MG63 (cell line): ENCODE results near the gene GRB10. TPM values are rescaled to one million over a fixed set of nuclear protein-coding genes. Genes with fewer than 3 reads are reported as not detected.

ENCODE experiments used
- DNase-seq: peaks from one replicate; pipeline ENCODE4 v3.0.0-alpha.2; 2020
- H3K27me3 ChIP-seq: fragments of 250-450 bp; sonication (Bioruptor Pico); 2 replicates; pipeline ENCODE4 v1.5.1; 2020; ENCODE audit warnings: mild to moderate bottlenecking, moderate library complexity
- H3K36me3 ChIP-seq: fragments of 250-450 bp; sonication (Bioruptor Pico); 2 replicates; pipeline ENCODE4 v1.5.1; 2020; ENCODE audit warnings: mild to moderate bottlenecking, moderate library complexity
- H3K4me3 ChIP-seq: fragments of 250-450 bp; sonication (Bioruptor Pico); 2 replicates; pipeline ENCODE4 v1.5.1; 2020; ENCODE audit warnings: mild to moderate bottlenecking, moderate library complexity
- H3K9me3 ChIP-seq: fragments of 250-450 bp; sonication (Bioruptor Pico); 2 replicates; pipeline ENCODE4 v1.5.1; 2020; ENCODE audit warnings: mild to moderate bottlenecking, moderate library complexity
- total RNA-seq: library from RNA; depleted of rRNA; stranded (reverse); fragments of >200 nt; shearing (Covaris generic); gene quantifications from 2 replicates; pipeline ENCODE4 v1.2.3, GENCODE V29; 2014; ENCODE audit warnings: low replicate concordance

GRB10 gene
- total RNA-seq, 1 experiment from 2014 or later = 33.1 TPM

- no peak overlapping the region for H3K4me3 ChIP-seq
- DNase-seq = no peak
- no peaks in the 10 kb centered on the region for H3K36me3 ChIP-seq
- no peaks in the 10 kb centered on the region for H3K27me3 ChIP-seq
- no peaks in the 10 kb centered on the region; the same call in 1 of the 2 replicates for H3K9me3 ChIP-seq
Measured at GRCh38 chr7:50768485-50769474, 13.9 kb downstream of the GRB10 start.

- no peak for DNase-seq
- no peaks in the 10 kb centered on the region for H3K36me3 ChIP-seq
- H3K9me3 ChIP-seq = no peaks in the 10 kb centered on the region
- H3K4me3 ChIP-seq = no peak overlapping the region
- no peaks in the 10 kb centered on the region for H3K27me3 ChIP-seq
Measured at GRCh38 chr7:50766849-50767207, 15.9 kb downstream of the GRB10 start.

- Histone ChIP-seq H3K4me3 (no peak overlapping the region), H3K27me3 (no peaks in the 10 kb centered on the region), H3K36me3 (peaks cover 4% of the 10 kb centered on the region; the same call in 1 of the 2 replicates), H3K9me3 (no peaks in the 10 kb centered on the region)
- no peak for DNase-seq
Measured at GRCh38 chr7:50766106-50766848, 16.4 kb downstream of the GRB10 start.

- no peaks in the 10 kb centered on the region for H3K27me3 ChIP-seq
- no peak for DNase-seq
- H3K9me3 ChIP-seq = no peaks in the 10 kb centered on the region
- H3K4me3 ChIP-seq = no peak overlapping the region
- H3K36me3 ChIP-seq = peaks cover 5% of the 10 kb centered on the region; the same call in 1 of the 2 replicates
Measured at GRCh38 chr7:50762337-50762736, 20.4 kb downstream of the GRB10 start.

GRCh38 chr7:50761713-50762112, 21.0 kb downstream of the GRB10 start:
- no peak for DNase-seq
- Histone ChIP-seq H3K27me3 (no peaks in the 10 kb centered on the region), H3K9me3 (no peaks in the 10 kb centered on the region), H3K36me3 (peaks cover 5% of the 10 kb centered on the region; the same call in 1 of the 2 replicates), H3K4me3 (no peak overlapping the region)

- Histone ChIP-seq H3K36me3 (peaks cover 5% of the 10 kb centered on the region; the same call in 1 of the 2 replicates), H3K4me3 (no peak overlapping the region), H3K9me3 (no peaks in the 10 kb centered on the region), H3K27me3 (no peaks in the 10 kb centered on the region)
- DNase-seq = no peak
Measured at GRCh38 chr7:50757703-50758390, 24.8 kb downstream of the GRB10 start.

GRCh38 chr7:50756180-50756579, 26.5 kb downstream of the GRB10 start:
- Histone ChIP-seq H3K27me3 (no peaks in the 10 kb centered on the region), H3K36me3 (no peaks in the 10 kb centered on the region; the same call in 1 of the 2 replicates), H3K4me3 (no peak overlapping the region), H3K9me3 (no peaks in the 10 kb centered on the region)
- DNase-seq = no peak

GRCh38 chr7:50754684-50755083, 28.0 kb downstream of the GRB10 start:
- no peak for DNase-seq
- H3K9me3 ChIP-seq = no peaks in the 10 kb centered on the region
- no peaks in the 10 kb centered on the region; the same call in none of the 2 replicates for H3K36me3 ChIP-seq
- H3K4me3 ChIP-seq = no peak overlapping the region
- no peaks in the 10 kb centered on the region for H3K27me3 ChIP-seq

GRCh38 chr7:50754241-50754640, 28.5 kb downstream of the GRB10 start:
- Histone ChIP-seq H3K9me3 (no peaks in the 10 kb centered on the region), H3K36me3 (no peaks in the 10 kb centered on the region; the same call in none of the 2 replicates), H3K27me3 (no peaks in the 10 kb centered on the region), H3K4me3 (no peak overlapping the region)
- DNase-seq = no peak

GRCh38 chr7:50752422-50752821, 30.3 kb downstream of the GRB10 start:
- H3K9me3 ChIP-seq = no peaks in the 10 kb centered on the region
- no peak for DNase-seq
- H3K36me3 ChIP-seq = no peaks in the 10 kb centered on the region; the same call in none of the 2 replicates
- no peaks in the 10 kb centered on the region for H3K27me3 ChIP-seq
- no peak overlapping the region for H3K4me3 ChIP-seq

GRCh38 chr7:50751146-50751545, 31.6 kb downstream of the GRB10 start:
- no peak for DNase-seq
- Histone ChIP-seq H3K4me3 (no peak overlapping the region), H3K36me3 (no peaks in the 10 kb centered on the region; the same call in none of the 2 replicates), H3K9me3 (no peaks in the 10 kb centered on the region), H3K27me3 (no peaks in the 10 kb centered on the region)

- Histone ChIP-seq H3K4me3 (no peak overlapping the region), H3K36me3 (no peaks in the 10 kb centered on the region; the same call in none of the 2 replicates), H3K9me3 (no peaks in the 10 kb centered on the region), H3K27me3 (no peaks in the 10 kb centered on the region)
- no peak for DNase-seq
Measured at GRCh38 chr7:50749896-50750295, 32.8 kb downstream of the GRB10 start.

- no peaks in the 10 kb centered on the region for H3K27me3 ChIP-seq
- no peaks in the 10 kb centered on the region for H3K9me3 ChIP-seq
- no peaks in the 10 kb centered on the region; the same call in none of the 2 replicates for H3K36me3 ChIP-seq
- no peak for DNase-seq
- H3K4me3 ChIP-seq = no peak overlapping the region
Measured at GRCh38 chr7:50748472-50748871, 34.2 kb downstream of the GRB10 start.

- Histone ChIP-seq H3K9me3 (no peaks in the 10 kb centered on the region), H3K4me3 (no peak overlapping the region), H3K36me3 (no peaks in the 10 kb centered on the region; the same call in none of the 2 replicates), H3K27me3 (no peaks in the 10 kb centered on the region)
- DNase-seq = no peak
Measured at GRCh38 chr7:50745835-50746234, 36.9 kb downstream of the GRB10 start.

GRCh38 chr7:50745336-50745735, 37.4 kb downstream of the GRB10 start:
- no peaks in the 10 kb centered on the region for H3K27me3 ChIP-seq
- no peak overlapping the region for H3K4me3 ChIP-seq
- H3K36me3 ChIP-seq = no peaks in the 10 kb centered on the region; the same call in none of the 2 replicates
- no peak for DNase-seq
- no peaks in the 10 kb centered on the region for H3K9me3 ChIP-seq

GRCh38 chr7:50743893-50744292, 38.8 kb downstream of the GRB10 start:
- Histone ChIP-seq H3K9me3 (no peaks in the 10 kb centered on the region), H3K4me3 (no peak overlapping the region), H3K27me3 (no peaks in the 10 kb centered on the region), H3K36me3 (no peaks in the 10 kb centered on the region; the same call in 1 of the 2 replicates)
- no peak for DNase-seq
